HepG2 (cell line): ENCODE measurements around the gene MEIOB. TPM values are rescaled to one million over a fixed set of nuclear protein-coding genes. Genes with fewer than 3 reads are reported as not detected.
A peak's percentile ranks its signal among the peaks of the same experiment; 100 is the strongest.

ENCODE experiments used
- AHDC1 ChIP-seq: sonication (generic); formaldehyde crosslinking; IDR thresholded peaks from 2 replicates; pipeline ENCODE4 v1.5.1; 2020; ENCODE audit warnings: mild to moderate bottlenecking, missing genetic modification reagents, borderline replicate concordance
- CREB3 ChIP-seq: sonication (generic); formaldehyde crosslinking; IDR thresholded peaks from 2 replicates; pipeline ENCODE4 v1.5.0; 2020; ENCODE audit warnings: missing genetic modification reagents
- ELF1 ChIP-seq: sonication (generic); formaldehyde crosslinking; IDR thresholded peaks from 2 replicates; pipeline ENCODE4 v1.4.0; 2020; ENCODE audit warnings: missing genetic modification reagents
- FOXP4 ChIP-seq: sonication (generic); formaldehyde crosslinking; IDR thresholded peaks from 2 replicates; pipeline ENCODE4 v1.4.0; 2020; ENCODE audit warnings: missing genetic modification reagents
- TCF7 ChIP-seq: sonication (generic); IDR thresholded peaks from 2 replicates; pipeline ENCODE4 v1.6.1; 2016; ENCODE audit warnings: antibody characterized with exemption, low read depth
- TFAP4 ChIP-seq: sonication (generic); IDR thresholded peaks from 2 replicates; pipeline ENCODE4 v1.6.1; 2016; ENCODE audit warnings: low read depth, borderline replicate concordance
- ZNF337 ChIP-seq: sonication (generic); formaldehyde crosslinking; IDR thresholded peaks from 2 replicates; pipeline ENCODE4 v1.5.1; 2020; ENCODE audit warnings: missing genetic modification reagents, low read depth, mild to moderate bottlenecking, borderline replicate concordance
- ZNF496 ChIP-seq: sonication (generic); formaldehyde crosslinking; IDR thresholded peaks from 2 replicates; pipeline ENCODE4 v1.8.1; 2023; ENCODE audit warnings: mild to moderate bottlenecking, moderate library complexity, missing genetic modification reagents; ENCODE audit not compliant: insufficient replicate concordance
- ZNF570 ChIP-seq: sonication (generic); formaldehyde crosslinking; IDR thresholded peaks from 2 replicates; pipeline ENCODE4 v1.4.0; 2020; ENCODE audit warnings: mild to moderate bottlenecking, missing genetic modification reagents, borderline replicate concordance
- ZNF629 ChIP-seq: sonication (generic); formaldehyde crosslinking; conservative IDR thresholded peaks from 2 replicates; pipeline ENCODE4 v1.5.0; 2020; ENCODE audit warnings: missing genetic modification reagents
- ZNF768 ChIP-seq: sonication (generic); formaldehyde crosslinking; IDR thresholded peaks from 2 replicates; pipeline ENCODE4 v1.4.0; 2020; ENCODE audit warnings: missing genetic modification reagents
- ZZZ3 ChIP-seq: sonication (generic); formaldehyde crosslinking; IDR thresholded peaks from 2 replicates; pipeline ENCODE4 v1.4.0; 2020; ENCODE audit warnings: missing genetic modification reagents, mild to moderate bottlenecking, borderline replicate concordance
- polyA plus RNA-seq, 8 experiments: library from polyadenylated mRNA; depleted of rRNA in 3 of 8; stranded (reverse) in 7 of 8; unstranded in 1 of 8; fragments of >200 nt; fragmentation: Illumina TruSeq in 4 of 8; extraction: Trizol in 4 of 8; gene quantifications; 2 replicates each; pipeline versions ENCODE4 v1.2.1 to v1.2.3, GENCODE V29; 2011 to 2016; ENCODE audit warnings: low read depth in 4 of 8, missing spikeins in 1 of 8, mixed read lengths in 1 of 8; ENCODE audit not compliant: insufficient read depth in 1 of 8
- total RNA-seq, 5 experiments: library from RNA; depleted of rRNA; stranded (reverse); fragments of >200 nt; fragmentation: Illumina TruSeq; extraction: Trizol; gene quantifications; 2 replicates each; pipeline ENCODE4 v1.2.3, GENCODE V29; 2016; ENCODE audit warnings: low read depth in 1 of 5
- TF ChIP-seq, protein P1 (sequence below): conservative IDR thresholded peaks from 2 replicates; pipeline ENCODE4 v1.6.1; 2018; ENCODE audit warnings: missing genetic modification reagents
- TF ChIP-seq, protein P2 (sequence below): IDR thresholded peaks from 2 replicates; pipeline ENCODE4 v1.6.1; 2016; ENCODE audit warnings: mild to moderate bottlenecking, missing biosample characterization, missing genetic modification reagents

Gene MEIOB
- total and polyA plus RNA-seq, 2 of the 13 experiments (the other 11 are each of a cell fraction or from before 2014, with no cell fraction given) = 0.17 TPM; not detected in 1

DNA sequence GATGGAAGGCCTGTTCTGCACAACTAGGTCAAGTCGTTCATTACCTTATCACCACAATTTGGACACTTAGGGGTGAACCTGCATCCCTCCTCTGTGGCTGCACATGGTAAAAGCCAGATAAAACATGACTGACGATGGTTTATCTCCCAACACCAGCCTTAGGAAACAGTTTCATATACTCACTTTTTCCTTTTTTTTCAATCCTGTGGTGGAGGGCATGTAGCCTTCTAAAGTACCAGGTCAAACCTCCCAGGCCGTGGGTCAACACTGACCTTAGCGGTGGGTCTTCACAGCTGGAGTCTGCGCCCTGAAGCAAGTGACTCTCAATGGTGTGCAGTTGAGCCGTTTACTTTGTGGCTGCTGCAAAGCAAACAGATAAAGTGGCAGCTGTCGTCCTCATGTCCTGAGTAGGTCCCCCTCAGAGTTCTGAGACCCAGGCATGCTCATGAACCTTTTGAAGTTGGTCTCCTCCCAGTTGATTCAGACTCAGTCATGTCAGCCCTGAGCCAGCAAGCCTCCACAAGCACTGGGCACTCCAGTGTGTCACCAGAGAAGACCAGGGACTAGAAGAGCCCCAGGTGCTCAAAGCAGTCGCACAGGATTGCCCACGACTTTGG, 39.0 kb downstream of the MEIOB start (continued):
- TF ChIP-seq FOXP4 (CRISPR knock-in tag) (peak; percentile 84), TCF7 (peak; percentile 91), AHDC1 (peak; percentile 70; the same call in 1 of the 2 replicates), ZNF570 (CRISPR knock-in tag) (no peak), ZNF337 (CRISPR knock-in tag) (no peak), ELF1 (CRISPR knock-in tag) (0 out of 2 replicates have a peak, but pooled peaks have one; percentile 34), ZNF629 (CRISPR knock-in tag) (peak; percentile 44; the same call in 1 of the 2 replicates), CREB3 (CRISPR knock-in tag) (0 out of 2 replicates have a peak, but pooled peaks have one; percentile 44), ZNF768 (CRISPR knock-in tag) (peak; percentile 58; the same call in 1 of the 2 replicates), TFAP4 (peak; percentile 90; the same call in 1 of the 2 replicates), ZZZ3 (CRISPR knock-in tag) (no peak), ZNF496 (CRISPR knock-in tag) (no peak)
- TF ChIP-seq, protein P1, sequence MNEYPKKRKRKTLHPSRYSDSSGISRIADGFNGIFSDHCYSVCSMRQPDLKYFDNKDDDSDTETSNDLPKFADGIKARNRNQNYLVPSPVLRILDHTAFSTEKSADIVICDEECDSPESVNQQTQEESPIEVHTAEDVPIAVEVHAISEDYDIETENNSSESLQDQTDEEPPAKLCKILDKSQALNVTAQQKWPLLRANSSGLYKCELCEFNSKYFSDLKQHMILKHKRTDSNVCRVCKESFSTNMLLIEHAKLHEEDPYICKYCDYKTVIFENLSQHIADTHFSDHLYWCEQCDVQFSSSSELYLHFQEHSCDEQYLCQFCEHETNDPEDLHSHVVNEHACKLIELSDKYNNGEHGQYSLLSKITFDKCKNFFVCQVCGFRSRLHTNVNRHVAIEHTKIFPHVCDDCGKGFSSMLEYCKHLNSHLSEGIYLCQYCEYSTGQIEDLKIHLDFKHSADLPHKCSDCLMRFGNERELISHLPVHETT (CRISPR knock-in tag) = no peak
- TF ChIP-seq, protein P2, sequence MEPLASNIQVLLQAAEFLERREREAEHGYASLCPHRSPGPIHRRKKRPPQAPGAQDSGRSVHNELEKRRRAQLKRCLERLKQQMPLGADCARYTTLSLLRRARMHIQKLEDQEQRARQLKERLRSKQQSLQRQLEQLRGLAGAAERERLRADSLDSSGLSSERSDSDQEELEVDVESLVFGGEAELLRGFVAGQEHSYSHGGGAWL (CRISPR knock-in tag) = no peak
